ENCODE results near the gene OPRL1. TPM values are rescaled to one million over a fixed set of nuclear protein-coding genes. Genes with fewer than 3 reads are reported as not detected.

OPRL1 gene
- total RNA-seq, 1 experiment from 2014 or later, result 1.2 TPM

DNA sequence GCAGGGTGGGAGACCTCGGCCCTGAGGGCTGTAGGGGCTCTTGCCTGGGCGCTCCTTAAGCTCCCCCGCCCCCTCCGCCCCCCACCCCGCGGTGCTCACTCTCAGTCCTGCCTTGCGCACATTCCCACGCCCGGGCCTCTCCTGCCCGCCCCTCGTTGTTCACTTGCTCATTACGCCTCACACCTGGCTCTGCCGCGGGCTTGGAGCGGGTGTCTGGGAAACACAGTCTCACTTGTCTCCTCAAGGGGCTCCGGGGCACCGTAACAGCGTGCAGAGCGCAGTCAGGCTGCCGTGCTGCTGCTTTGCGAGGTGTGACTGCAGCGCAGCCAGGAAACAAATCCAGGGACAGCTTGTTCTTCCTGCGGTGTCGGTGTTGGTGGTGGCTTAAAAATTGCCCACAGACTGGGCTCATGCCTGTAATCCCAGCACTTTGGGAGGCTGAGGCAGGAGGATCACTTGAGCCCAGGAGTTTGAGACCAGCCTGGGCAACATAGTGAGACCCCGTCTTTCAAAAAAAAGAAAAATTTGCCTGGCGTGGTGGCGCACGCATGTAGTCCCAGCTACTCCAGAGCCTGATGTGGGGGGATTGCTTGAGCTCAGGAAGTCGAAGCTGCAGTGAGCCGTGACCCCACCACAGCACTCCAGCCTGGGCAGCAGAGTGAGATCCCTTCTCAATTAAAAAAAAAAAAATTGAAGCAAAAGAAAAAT lies 22.9 kb downstream of the OPRL1 start:
- DNase-seq (ENCODE audit: low spot score), result no peak

DNA sequence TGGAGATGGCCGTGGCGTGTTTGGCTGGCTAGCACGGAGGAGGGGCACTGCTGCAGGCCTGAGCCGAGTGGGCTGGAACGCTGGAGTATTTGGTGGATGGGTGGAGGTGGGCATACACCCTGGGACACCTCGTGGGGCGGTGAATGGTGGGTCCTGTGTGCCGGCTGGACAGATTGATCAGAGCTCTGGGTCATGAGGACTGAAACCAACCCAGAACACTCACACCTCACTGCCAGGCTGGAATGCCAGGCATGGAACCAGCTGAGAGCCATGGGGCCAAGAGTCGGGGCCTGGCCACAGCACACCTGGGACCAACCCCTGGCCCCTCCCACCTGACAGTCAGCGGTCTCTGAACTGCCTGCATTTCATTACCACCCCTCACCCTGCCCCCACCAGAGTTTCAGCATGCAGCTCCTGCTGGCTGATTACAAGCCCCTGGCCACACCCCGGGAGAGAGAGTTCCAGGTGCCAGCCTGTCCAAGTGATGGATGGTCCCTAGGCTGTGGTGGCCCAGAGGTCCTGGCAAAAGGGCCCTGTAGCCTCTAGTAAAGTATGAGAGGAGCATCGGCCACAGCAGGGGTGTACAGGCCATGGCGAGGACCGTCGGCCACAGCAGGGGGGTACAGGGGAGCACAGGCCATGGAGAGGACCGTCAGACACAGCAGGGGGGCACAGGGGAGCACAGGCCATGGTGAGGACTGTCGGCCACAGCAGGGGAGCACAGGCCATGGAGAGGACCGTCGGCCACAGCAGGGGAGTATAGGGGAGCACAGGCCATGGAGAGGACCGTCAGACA lies 24.2 kb downstream of the OPRL1 start:
- no peak for DNase-seq (ENCODE audit: low spot score)

DNA sequence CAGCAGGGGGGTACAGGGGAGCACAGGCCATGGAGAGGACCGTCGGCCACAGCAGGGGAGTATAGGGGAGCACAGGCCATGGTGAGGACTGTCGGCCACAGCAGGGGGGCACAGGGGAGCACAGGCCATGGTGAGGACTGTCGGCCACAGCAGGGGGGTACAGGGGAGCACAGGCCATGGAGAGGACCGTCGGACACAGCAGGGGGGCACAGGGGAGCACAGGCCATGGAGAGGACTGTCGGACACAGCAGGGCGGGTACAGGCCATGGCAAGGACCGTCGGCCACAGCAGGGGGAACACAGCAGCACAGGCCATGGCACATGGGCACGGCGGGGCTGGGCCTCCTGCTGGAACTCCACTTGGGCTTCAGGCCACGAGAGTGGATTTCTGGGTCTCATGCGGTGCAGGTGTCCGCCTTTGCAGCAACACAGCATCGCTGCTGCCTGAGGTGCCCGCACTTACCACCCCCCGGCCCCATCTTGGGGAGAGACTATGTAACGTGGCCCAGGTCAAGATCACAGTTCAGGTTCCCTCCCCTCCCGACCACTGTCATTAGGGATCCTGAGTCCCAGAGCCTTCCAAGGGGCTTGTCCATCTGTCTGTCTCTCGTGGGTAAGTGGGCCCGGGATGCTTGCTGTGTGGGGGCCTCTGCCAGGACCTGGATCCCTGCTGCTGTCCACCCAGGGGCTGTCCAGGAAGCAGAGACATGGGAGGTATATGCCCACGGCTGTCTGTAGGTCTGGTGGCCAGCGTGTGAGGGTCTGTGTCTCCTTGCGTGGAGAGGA lies 25.0 kb downstream of the OPRL1 start:
- no peak for DNase-seq (ENCODE audit: low spot score)

GRCh38 chr20:64105846-64106434 lies 26.1 kb downstream of the OPRL1 start:
- no peak for DNase-seq (ENCODE audit: low spot score)

- DNase-seq (ENCODE audit: low spot score), result no peak
Measured at GRCh38 chr20:64106435-64106961, 26.6 kb downstream of the OPRL1 start.

GRCh38 chr20:64106981-64107735 lies 27.3 kb downstream of the OPRL1 start, which contains the start of gene NPBWR2:
Gene NPBWR2 (minus strand): TSS chr20:64107565. CDS start chr20:64106831, 734 bp downstream.
- DNase-seq (ENCODE audit: low spot score), result no peak

DNA sequence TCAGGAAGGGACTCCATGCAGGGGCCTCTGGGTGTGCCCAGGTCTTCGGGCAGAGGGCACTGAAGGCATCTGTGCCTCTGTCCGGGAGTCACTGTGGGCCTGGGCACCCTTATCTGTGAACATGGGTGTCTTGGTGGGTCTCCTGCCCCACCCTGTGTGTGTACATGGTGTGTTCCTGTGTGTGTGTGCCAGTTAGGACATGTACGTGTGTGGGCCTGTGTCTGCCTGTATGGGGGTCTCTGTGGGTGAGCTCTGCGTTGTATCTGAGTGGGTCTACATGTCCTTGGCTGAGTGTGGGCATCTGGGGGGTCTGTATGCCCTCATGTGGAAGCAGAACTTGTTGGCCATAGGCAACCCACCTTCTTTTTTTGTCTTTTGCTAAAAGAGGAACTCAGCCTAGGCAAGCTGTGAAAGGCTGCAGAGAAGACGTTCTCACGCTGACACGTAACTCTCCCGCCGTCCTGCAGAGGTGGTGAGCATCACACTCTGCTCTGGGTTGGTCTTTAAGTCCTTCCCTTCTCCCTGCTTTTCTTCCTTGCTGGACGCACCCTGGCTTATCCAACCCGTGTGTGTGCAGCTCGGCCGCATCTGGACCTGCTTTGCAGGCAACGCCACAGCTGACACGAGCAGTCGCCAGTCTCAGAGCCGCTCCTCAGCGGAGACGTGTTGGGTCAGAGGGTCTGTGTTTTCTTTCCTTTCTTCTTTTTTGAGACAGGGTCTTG lies 28.0 kb downstream of the OPRL1 start:
- DNase-seq (ENCODE audit: low spot score), result no peak

- DNase-seq (ENCODE audit: low spot score), result no peak
Measured at GRCh38 chr20:64108731-64109681, 29.1 kb downstream of the OPRL1 start.

GRCh38 chr20:64109831-64110391 lies 30.0 kb downstream of the OPRL1 start:
- DNase-seq (ENCODE audit: low spot score), result no peak

DNA sequence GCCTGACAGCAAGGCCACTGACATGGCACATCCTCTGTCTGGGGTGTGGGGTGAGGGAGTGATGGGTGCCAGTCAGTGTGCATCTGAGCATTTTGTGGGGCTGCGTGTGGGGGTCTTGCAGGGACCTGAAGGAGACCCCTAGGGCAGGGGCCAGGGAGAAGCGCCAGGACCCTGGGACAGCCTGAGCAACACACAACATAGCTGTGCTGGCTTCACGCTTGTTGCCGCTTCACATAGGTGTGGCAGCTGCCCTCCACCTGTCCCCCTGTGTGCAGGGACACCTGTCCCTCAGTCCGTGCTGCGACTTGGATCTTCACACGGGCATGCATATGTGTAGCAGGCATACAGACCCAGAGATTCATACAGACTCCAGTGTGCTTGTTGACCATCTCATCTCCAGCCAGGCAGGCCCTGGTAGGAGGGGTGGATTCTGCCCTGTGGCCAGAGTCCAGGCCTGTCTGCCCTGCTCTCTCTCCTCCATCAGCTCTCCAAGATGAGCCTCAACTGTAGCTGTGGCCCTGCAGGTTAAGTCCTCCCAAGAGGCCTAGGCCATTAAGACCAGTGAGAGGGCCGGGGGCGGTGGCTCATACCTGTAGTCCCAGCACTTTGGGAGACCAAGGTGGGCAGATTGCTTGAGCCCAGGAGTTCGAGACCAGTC lies 30.7 kb downstream of the OPRL1 start:
- no peak for DNase-seq (ENCODE audit: low spot score)

GRCh38 chr20:64111841-64112641 lies 32.2 kb downstream of the OPRL1 start:
- DNase-seq (ENCODE audit: low spot score), result no peak

- no peak for DNase-seq (ENCODE audit: low spot score)
Measured at GRCh38 chr20:64112691-64113443, 33.0 kb downstream of the OPRL1 start.

DNA sequence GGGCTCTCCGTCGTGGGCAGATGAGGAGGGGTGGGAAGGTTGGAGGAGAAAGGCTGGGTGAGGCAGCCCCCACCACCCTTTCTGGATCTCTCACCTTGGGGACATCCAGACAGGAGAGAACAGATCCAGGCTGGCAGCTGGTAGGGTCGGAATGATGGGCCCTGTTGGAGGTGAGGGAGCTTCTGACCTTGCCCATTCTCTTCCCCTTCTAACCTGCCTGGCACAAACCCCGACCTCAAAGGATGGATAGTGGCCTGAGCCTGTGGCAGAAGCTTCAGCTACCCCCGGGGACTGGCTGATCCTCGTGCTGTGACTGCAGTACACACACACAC lies 33.5 kb downstream of the OPRL1 start:
- DNase-seq (ENCODE audit: low spot score), result no peak

DNA sequence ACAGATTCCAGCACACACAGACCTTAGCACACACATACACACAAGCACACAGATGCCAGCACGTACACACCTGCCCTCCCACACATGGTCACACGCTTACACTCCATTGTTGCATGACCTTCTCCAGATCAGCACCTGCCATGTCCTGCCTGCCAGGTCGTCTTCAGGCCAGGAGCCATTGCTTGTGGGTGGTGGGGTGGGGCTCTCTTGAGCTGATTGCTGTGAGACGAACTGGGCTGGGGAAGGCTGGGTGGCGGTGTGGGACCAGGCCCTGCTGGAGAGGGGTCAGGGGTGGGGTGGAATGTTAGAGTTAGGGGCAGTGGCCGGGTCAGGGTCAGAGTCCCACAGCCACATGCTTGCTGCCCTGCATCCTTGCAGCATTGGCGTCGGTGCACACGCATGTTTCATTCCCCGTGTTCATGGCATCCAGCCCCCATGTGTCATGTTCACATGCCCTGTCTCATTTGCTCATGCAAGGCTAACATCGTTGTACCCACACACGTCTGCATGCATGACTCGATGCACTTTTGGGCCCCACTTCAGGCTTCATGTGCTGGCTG lies 34.0 kb downstream of the OPRL1 start:
- DNase-seq (ENCODE audit: low spot score), result no peak

GRCh38 chr20:64114356-64114971 lies 34.6 kb downstream of the OPRL1 start:
- no peak for DNase-seq (ENCODE audit: low spot score)
